GM12878 (cell line): ENCODE measurements around the gene TRIM42. TPM values are rescaled to one million over a fixed set of nuclear protein-coding genes. Genes with fewer than 3 reads are reported as not detected.

Experiments used
- ATAC-seq: fragments of 200-7000 bp; cut with Tn5 transposase; 3 replicates; pipeline ENCODE4 v1.9.1; 2020; ENCODE audit warnings: mild to moderate bottlenecking, moderate library complexity
- BruUV-seq: library from RNA; stranded (reverse); fragments of 400-500 nt; replicated peaks from 2 replicates; lab custom pipeline; 2021; lab: Mats Ljungman, UMichigan
- CTCF ChIA-PET: fragments of 300-600 bp; sonication (Branson Sonifier 250); formaldehyde crosslinking; extraction: SDS; loops from one replicate; lab custom pipeline; 2021; ENCODE audit warnings: inconsistent platforms; lab: Yijun Ruan, JAX
- POLR2A ChIA-PET: fragments of 350-600 bp; formaldehyde crosslinking; extraction: SDS; loops from one replicate; lab custom pipeline; 2021; ENCODE audit warnings: inconsistent platforms; lab: Charles Lee
- RAD21 ChIA-PET: fragments of 300-600 bp; sonication (Branson Sonifier 250); formaldehyde crosslinking; loops from one replicate; lab custom pipeline; 2023; ENCODE audit warnings: antibody characterized with exemption; ENCODE audit not compliant: unreplicated experiment; lab: Charles Lee
- SMC1A ChIA-PET: fragments of 300-600 bp; sonication (Branson Sonifier 250); formaldehyde crosslinking; loops from one replicate; lab custom pipeline; 2023; ENCODE audit not compliant: unreplicated experiment, uncharacterized antibody; lab: Charles Lee
- DNase-seq: peaks from one replicate; pipeline ENCODE4 v3.0.0-alpha.2; 2011; ENCODE audit warnings: low read depth, low spot score
- FAIRE-seq: peaks from 3 replicates; lab custom pipeline; 2011; peaks lifted over from hg19 to GRCh38; lab: Jason Lieb, UNC
- H2AFZ ChIP-seq: 2 replicates; pipeline ENCODE4 v1.6.0; 2011; ENCODE audit warnings: low read depth, low read length, control low read depth; ENCODE audit not compliant: control insufficient read depth
- H3K27ac ChIP-seq: 2 replicates; pipeline ENCODE4 v1.5.1; 2011; ENCODE audit warnings: control low read depth; ENCODE audit not compliant: control insufficient read depth, insufficient read depth
- H3K27me3 ChIP-seq, 2 experiments: replicated peaks in 1 of 2; 2 replicates each; pipeline versions ENCODE4 v1.6.0 to v1.6.1; 2011; ENCODE audit warnings: low read length in 1 of 2; ENCODE audit not compliant: control insufficient read depth in 2 of 2, insufficient read depth in 2 of 2
- H3K36me3 ChIP-seq, 2 experiments: 2 replicates each; pipeline ENCODE4 v1.5.1; 2011; ENCODE audit warnings: low read length in 1 of 2; ENCODE audit not compliant: control insufficient read depth in 2 of 2, insufficient read depth in 2 of 2
- H3K4me1 ChIP-seq: 2 replicates; pipeline ENCODE4 v1.6.1; 2011; ENCODE audit warnings: mild to moderate bottlenecking, low read length, moderate library complexity, mixed read lengths; ENCODE audit not compliant: control insufficient read depth, insufficient read depth
- H3K4me2 ChIP-seq: 2 replicates; pipeline ENCODE4 v1.6.0; 2011; ENCODE audit warnings: control low read depth; ENCODE audit not compliant: control insufficient read depth, insufficient read depth
- H3K4me3 ChIP-seq: fragments of 200-600 bp; sonication (generic); 2 replicates; pipeline ENCODE4 v1.5.1; 2016
- H3K79me2 ChIP-seq: 2 replicates; pipeline ENCODE4 v1.6.0; 2011; ENCODE audit warnings: low read length; ENCODE audit not compliant: control insufficient read depth, insufficient read depth
- H3K9ac ChIP-seq: 2 replicates; pipeline ENCODE4 v1.8.0; 2011; ENCODE audit warnings: low read length, control low read depth, mixed read lengths; ENCODE audit not compliant: control insufficient read depth, insufficient read depth
- H3K9me3 ChIP-seq: replicated peaks from 3 replicates; pipeline ENCODE4 v1.5.1; 2011; ENCODE audit warnings: mild to moderate bottlenecking, low read length; ENCODE audit not compliant: control insufficient read depth, insufficient read depth
- H4K20me1 ChIP-seq: 2 replicates; pipeline ENCODE4 v1.6.0; 2011; ENCODE audit not compliant: control insufficient read depth, insufficient read depth
- ATF7 ChIP-seq: fragments of 450-650 bp; IDR thresholded peaks from 2 replicates; pipeline ENCODE4 v1.6.1; 2016; ENCODE audit warnings: low read depth, mild to moderate bottlenecking
- RAD21 ChIP-seq: IDR thresholded peaks from 2 replicates; pipeline ENCODE4 v1.6.1; 2011; ENCODE audit warnings: mild to moderate bottlenecking, low read depth, low read length, moderate library complexity; ENCODE audit not compliant: insufficient read depth
- SMC3 ChIP-seq: IDR thresholded peaks from 2 replicates; pipeline ENCODE4 v1.6.1; 2011; ENCODE audit warnings: low read length, improper control_type of control experiment, borderline replicate concordance
- ZNF384 ChIP-seq: IDR thresholded peaks from 2 replicates; pipeline ENCODE4 v1.6.1; 2012; ENCODE audit warnings: low read depth, mild to moderate bottlenecking, low read length, improper control_type of control experiment, borderline replicate concordance
- WGBS: methylation state at CpG from one replicate; pipeline ENCODE4 v1.1.6; 2016; ENCODE audit warnings: low lambda C conversion rate; ENCODE audit not compliant: insufficient replicate concordance, insufficient coverage; ENCODE audit errors: missing lambda C conversion rate; 5-methylcytosine and 5-hydroxymethylcytosine counted together
- in situ Hi-C: fragments of 300-500 bp; cut with MboI; formaldehyde crosslinking; loops from 9 replicates; pipeline ENCODE4 v1.14.3; 2018; ENCODE audit warnings: mixed read lengths
- intact Hi-C: fragments of 100-400 bp; cut with micrococcal nuclease; formaldehyde crosslinking; loops from one replicate; pipeline ENCODE4 v1.14.2; 2022; ENCODE audit not compliant: unreplicated experiment
- polyA plus RNA-seq, 11 experiments: library from polyadenylated mRNA; depleted of rRNA in 4 of 11; unstranded in 6 of 11; stranded (reverse) in 5 of 11; fragments of >200 nt; fragmentation: Nextera tagmentation in 4 of 11; fragmentation: Illumina TruSeq in 1 of 11; extraction: Ambion mirVana in 4 of 11; extraction: Trizol in 1 of 11; gene quantifications; 1 replicate in 1 of 11; 2 replicates in 10 of 11; pipeline versions ENCODE4 v1.2.1 to v1.2.3, GENCODE V29; 2011 to 2016; ENCODE audit warnings: inconsistent platforms in 2 of 11, missing spikeins in 2 of 11, low read depth in 1 of 11
- total RNA-seq, 4 experiments: library from RNA; depleted of rRNA in 3 of 4; stranded (reverse); fragments of >200 nt in 3 of 4; fragmentation: Illumina TruSeq in 1 of 4; extraction: Trizol in 1 of 4; gene quantifications; 2 replicates each; pipeline versions ENCODE4 v1.2.1 to v1.2.3, GENCODE V29; 2013 to 2021
- TF ChIP-seq, protein P1 (sequence below): IDR thresholded peaks from 2 replicates; pipeline ENCODE4 v1.6.1; 2012; ENCODE audit warnings: improper control_type of control experiment, low read depth, low read length; ENCODE audit not compliant: insufficient replicate concordance

The TRIM42 gene
- total and polyA plus RNA-seq, 10 of the 15 experiments (the other 5 are each of a cell fraction or from before 2014, with no cell fraction given): 0.03 TPM; not detected in 9

DNA sequence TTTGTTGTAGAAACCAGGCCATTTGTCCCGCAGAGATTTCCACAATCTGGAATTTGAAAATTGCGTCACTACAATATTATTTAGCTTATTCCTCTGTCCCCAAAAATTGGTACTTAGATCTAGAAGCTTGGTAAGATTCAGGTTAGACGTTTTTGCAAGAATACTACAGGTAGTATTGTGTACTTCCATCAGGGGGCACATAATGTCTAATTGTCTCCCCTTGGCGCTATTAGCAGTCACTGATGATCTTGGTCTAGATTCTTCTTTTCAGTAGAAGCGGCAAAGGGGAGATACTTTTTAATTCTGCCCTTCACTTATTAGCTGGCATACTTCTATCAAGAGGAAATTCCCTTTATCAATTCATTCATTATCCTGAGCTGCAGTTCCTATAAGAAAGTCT lies 42.6 kb upstream of the TRIM42 start:
- H4K20me1 ChIP-seq: no peaks in the 10 kb centered on the region
- ATAC-seq (0 out of 3 replicates have a peak, but pooled peaks have one; percentile 37), FAIRE-seq (no peak), DNase-seq (no peak)
- H3K27ac ChIP-seq: no peak overlapping the region
- SMC1A ChIA-PET: interaction anchor here (0.7 to 2.2 kb wide), 3 partner anchors 90 to 269 kb away, joined by 3 to 16 read pairs (median 10); no protein-coding TSS in a partner anchor
- no peak overlapping the region for H3K9ac ChIP-seq
- POLR2A ChIA-PET: no interaction called here
- H2AFZ ChIP-seq: no peak overlapping the region
- H3K4me2 ChIP-seq: no peak overlapping the region
- CTCF ChIA-PET: interaction anchor here (1.0 kb wide), 2 partner anchors 64 to 68 kb away, joined by 4 read pairs; no protein-coding TSS in a partner anchor
- 42% methylated on average over 5 of the region's 5 CpGs for WGBS
- no TSS peak for BruUV-seq
- no peaks in the 10 kb centered on the region for H3K27me3 ChIP-seq
- H3K9me3 ChIP-seq: no peaks in the 10 kb centered on the region
- no peak overlapping the region for H3K4me3 ChIP-seq
- in situ Hi-C loops: no loop called here
- H3K79me2 ChIP-seq: no peaks in the 10 kb centered on the region
- RAD21 ChIA-PET: no interaction called here
- no peaks in the 10 kb centered on the region for H3K4me1 ChIP-seq
- H3K36me3 ChIP-seq: no peaks in the 10 kb centered on the region
- intact Hi-C loops: loop anchor here (2.0 kb wide), 2 partner anchors 102 to 228 kb away; no protein-coding TSS in a partner anchor
- TF ChIP-seq ZNF384: no peak
- TF ChIP-seq SMC3: peak; percentile 15; the same call in 1 of the 2 replicates
- TF ChIP-seq, protein P1, sequence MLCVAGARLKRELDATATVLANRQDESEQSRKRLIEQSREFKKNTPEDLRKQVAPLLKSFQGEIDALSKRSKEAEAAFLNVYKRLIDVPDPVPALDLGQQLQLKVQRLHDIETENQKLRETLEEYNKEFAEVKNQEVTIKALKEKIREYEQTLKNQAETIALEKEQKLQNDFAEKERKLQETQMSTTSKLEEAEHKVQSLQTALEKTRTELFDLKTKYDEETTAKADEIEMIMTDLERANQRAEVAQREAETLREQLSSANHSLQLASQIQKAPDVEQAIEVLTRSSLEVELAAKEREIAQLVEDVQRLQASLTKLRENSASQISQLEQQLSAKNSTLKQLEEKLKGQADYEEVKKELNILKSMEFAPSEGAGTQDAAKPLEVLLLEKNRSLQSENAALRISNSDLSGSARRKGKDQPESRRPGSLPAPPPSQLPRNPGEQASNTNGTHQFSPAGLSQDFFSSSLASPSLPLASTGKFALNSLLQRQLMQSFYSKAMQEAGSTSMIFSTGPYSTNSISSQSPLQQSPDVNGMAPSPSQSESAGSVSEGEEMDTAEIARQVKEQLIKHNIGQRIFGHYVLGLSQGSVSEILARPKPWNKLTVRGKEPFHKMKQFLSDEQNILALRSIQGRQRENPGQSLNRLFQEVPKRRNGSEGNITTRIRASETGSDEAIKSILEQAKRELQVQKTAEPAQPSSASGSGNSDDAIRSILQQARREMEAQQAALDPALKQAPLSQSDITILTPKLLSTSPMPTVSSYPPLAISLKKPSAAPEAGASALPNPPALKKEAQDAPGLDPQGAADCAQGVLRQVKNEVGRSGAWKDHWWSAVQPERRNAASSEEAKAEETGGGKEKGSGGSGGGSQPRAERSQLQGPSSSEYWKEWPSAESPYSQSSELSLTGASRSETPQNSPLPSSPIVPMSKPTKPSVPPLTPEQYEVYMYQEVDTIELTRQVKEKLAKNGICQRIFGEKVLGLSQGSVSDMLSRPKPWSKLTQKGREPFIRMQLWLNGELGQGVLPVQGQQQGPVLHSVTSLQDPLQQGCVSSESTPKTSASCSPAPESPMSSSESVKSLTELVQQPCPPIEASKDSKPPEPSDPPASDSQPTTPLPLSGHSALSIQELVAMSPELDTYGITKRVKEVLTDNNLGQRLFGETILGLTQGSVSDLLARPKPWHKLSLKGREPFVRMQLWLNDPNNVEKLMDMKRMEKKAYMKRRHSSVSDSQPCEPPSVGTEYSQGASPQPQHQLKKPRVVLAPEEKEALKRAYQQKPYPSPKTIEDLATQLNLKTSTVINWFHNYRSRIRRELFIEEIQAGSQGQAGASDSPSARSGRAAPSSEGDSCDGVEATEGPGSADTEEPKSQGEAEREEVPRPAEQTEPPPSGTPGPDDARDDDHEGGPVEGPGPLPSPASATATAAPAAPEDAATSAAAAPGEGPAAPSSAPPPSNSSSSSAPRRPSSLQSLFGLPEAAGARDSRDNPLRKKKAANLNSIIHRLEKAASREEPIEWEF: no peak
- no peak for TF ChIP-seq ATF7
- peak; percentile 26; the same call in 1 of the 2 replicates for TF ChIP-seq RAD21
